Astrocyte (in vitro differentiated cells and primary cell): Measurements from ENCODE around the gene PPP1R37.

Experiments
- EZH2 ChIP-seq: IDR thresholded peaks from 2 replicates; pipeline ENCODE4 v1.6.1; 2012; ENCODE audit warnings: mild to moderate bottlenecking, low read length, inconsistent platforms; ENCODE audit not compliant: insufficient read depth
- TF ChIP-seq, protein P1 (sequence below): IDR thresholded peaks from 2 replicates; pipeline ENCODE4 v1.5.1; 2011; ENCODE audit warnings: low read depth, mild to moderate bottlenecking, inconsistent platforms, low read length, moderate library complexity; ENCODE audit not compliant: insufficient read depth

DNA sequence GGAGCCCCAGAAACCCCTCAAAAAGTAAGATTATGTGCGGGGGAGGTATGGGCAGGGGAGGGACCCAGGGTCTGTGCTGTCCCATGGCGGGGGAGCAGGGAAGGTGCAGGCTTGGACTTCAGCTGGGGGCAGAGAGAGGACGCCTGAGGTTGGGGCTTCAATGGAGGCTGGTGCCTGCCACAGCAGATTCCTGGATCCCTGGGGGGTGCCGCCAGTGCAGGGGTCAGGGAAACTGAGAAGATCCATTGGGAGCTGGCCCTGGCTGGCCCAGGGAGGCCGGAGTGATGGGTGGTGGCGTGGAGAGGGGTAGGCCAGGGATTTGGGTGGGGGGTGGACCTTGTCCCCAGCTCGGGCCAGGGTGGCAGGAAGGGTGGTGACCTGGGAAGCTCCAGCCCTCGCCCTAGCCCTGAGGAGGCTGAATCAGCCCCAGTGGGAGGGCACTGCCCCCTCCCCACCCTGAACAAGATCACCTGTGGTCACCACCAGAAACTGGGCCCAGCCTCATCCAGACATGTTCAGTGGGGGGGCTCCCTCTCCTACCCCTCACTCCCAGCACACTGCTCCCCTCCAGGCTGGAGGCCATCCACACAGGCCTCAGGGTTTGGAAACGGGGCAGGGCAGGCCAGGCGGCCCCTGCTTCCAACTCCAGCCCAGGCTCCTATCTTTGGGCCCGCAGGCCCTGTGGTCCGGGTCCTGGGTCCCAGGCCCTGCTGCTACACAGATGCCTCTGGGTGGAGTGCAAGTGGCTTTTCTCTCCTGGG, 66.4 kb downstream of the PPP1R37 start:
- no peak for TF ChIP-seq EZH2
- TF ChIP-seq, protein P1, sequence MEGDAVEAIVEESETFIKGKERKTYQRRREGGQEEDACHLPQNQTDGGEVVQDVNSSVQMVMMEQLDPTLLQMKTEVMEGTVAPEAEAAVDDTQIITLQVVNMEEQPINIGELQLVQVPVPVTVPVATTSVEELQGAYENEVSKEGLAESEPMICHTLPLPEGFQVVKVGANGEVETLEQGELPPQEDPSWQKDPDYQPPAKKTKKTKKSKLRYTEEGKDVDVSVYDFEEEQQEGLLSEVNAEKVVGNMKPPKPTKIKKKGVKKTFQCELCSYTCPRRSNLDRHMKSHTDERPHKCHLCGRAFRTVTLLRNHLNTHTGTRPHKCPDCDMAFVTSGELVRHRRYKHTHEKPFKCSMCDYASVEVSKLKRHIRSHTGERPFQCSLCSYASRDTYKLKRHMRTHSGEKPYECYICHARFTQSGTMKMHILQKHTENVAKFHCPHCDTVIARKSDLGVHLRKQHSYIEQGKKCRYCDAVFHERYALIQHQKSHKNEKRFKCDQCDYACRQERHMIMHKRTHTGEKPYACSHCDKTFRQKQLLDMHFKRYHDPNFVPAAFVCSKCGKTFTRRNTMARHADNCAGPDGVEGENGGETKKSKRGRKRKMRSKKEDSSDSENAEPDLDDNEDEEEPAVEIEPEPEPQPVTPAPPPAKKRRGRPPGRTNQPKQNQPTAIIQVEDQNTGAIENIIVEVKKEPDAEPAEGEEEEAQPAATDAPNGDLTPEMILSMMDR = no peak
